ENCODE measurements around the gene RNF43. TPM values are rescaled to one million over a fixed set of nuclear protein-coding genes. Genes with fewer than 3 reads are reported as not detected.
"Not testable (repeated sequence)": the region's sequence is repeated elsewhere in the genome, so short reads cannot be mapped to it uniquely, and the experiment has no call there.

RNF43 gene
- total RNA-seq, 1 experiment from 2014 or later: not detected

- no peak for DNase-seq (ENCODE audit: extremely low read depth, low read depth)
Measured at GRCh38 chr17:58410714-58411407, 6.5 kb downstream of the RNF43 start.

- DNase-seq (ENCODE audit: extremely low read depth, low read depth): no peak
Measured at GRCh38 chr17:58409432-58409831, 7.9 kb downstream of the RNF43 start.

- no peak for DNase-seq (ENCODE audit: extremely low read depth, low read depth)
Measured at GRCh38 chr17:58403311-58403710, 14.0 kb downstream of the RNF43 start.

GRCh38 chr17:58402679-58403078 is 14.7 kb downstream of the RNF43 start:
- DNase-seq (ENCODE audit: extremely low read depth, low read depth): no peak

- no peak for DNase-seq (ENCODE audit: extremely low read depth, low read depth)
Measured at GRCh38 chr17:58402047-58402446, 15.3 kb downstream of the RNF43 start.

GRCh38 chr17:58401287-58401686 is 16.0 kb downstream of the RNF43 start:
- no peak for DNase-seq (ENCODE audit: extremely low read depth, low read depth)

- no peak for DNase-seq (ENCODE audit: extremely low read depth, low read depth)
Measured at GRCh38 chr17:58400826-58401225, 16.5 kb downstream of the RNF43 start.

GRCh38 chr17:58399974-58400373 is 17.4 kb downstream of the RNF43 start:
- DNase-seq (ENCODE audit: extremely low read depth, low read depth): no peak

GRCh38 chr17:58398574-58399266 is 18.6 kb downstream of the RNF43 start:
- no peak for DNase-seq (ENCODE audit: extremely low read depth, low read depth)

- not testable (repeated sequence) for DNase-seq (ENCODE audit: extremely low read depth, low read depth)
Measured at GRCh38 chr17:58397421-58397820, 19.9 kb downstream of the RNF43 start.

GRCh38 chr17:58396173-58396572 is 21.2 kb downstream of the RNF43 start:
- DNase-seq (ENCODE audit: extremely low read depth, low read depth): no peak

- DNase-seq (ENCODE audit: extremely low read depth, low read depth): no peak
Measured at GRCh38 chr17:58394534-58395223, 22.7 kb downstream of the RNF43 start.

GRCh38 chr17:58391302-58391984 is 25.9 kb downstream of the RNF43 start:
- peak; percentile 14 for DNase-seq (ENCODE audit: extremely low read depth, low read depth)

- DNase-seq (ENCODE audit: extremely low read depth, low read depth): no peak
Measured at GRCh38 chr17:58390884-58391283, 26.4 kb downstream of the RNF43 start.

GRCh38 chr17:58388302-58389190 is 28.8 kb downstream of the RNF43 start:
- DNase-seq (ENCODE audit: extremely low read depth, low read depth): no peak

GRCh38 chr17:58387834-58388233 is 29.5 kb downstream of the RNF43 start:
- no peak for DNase-seq (ENCODE audit: extremely low read depth, low read depth)

GRCh38 chr17:58386708-58387107 is 30.6 kb downstream of the RNF43 start:
- DNase-seq (ENCODE audit: extremely low read depth, low read depth): no peak

GRCh38 chr17:58385359-58385899 is 31.9 kb downstream of the RNF43 start:
- no peak for DNase-seq (ENCODE audit: extremely low read depth, low read depth)

- DNase-seq (ENCODE audit: extremely low read depth, low read depth): no peak
Measured at GRCh38 chr17:58384897-58385296, 32.4 kb downstream of the RNF43 start.
